Skin of body (tissue), 2 donors: ENCODE measurements around the gene CHAD. TPM values are rescaled to one million over a fixed set of nuclear protein-coding genes. Genes with fewer than 3 reads are reported as not detected.
"Not testable (repeated sequence)": the region's sequence is repeated elsewhere in the genome, so short reads cannot be mapped to it uniquely, and the experiment has no call there.

Experiments used
- DNase-seq: peaks from one replicate; lab custom pipeline; 2025; lab: John Stamatoyannopoulos, UW
- total RNA-seq: library from RNA; depleted of rRNA; stranded (reverse); fragments of >200 nt; gene quantifications from one replicate; pipeline ENCODE4 v1.2.3, GENCODE V29; 2014

CHAD gene
- total RNA-seq, 1 donor from 2014 or later = 0.49 TPM

- no peak for DNase-seq
These were observed 26.6 kb upstream of the CHAD start for GRCh38 chr17:50495217-50495823.

GRCh38 chr17:50493744-50494143, 25.1 kb upstream of the CHAD start:
- no peak for DNase-seq

GRCh38 chr17:50492214-50492613, 23.5 kb upstream of the CHAD start:
- DNase-seq = no peak

GRCh38 chr17:50491505-50491904, 22.8 kb upstream of the CHAD start:
- no peak for DNase-seq

GRCh38 chr17:50488880-50489279, 20.2 kb upstream of the CHAD start:
- no peak for DNase-seq

- DNase-seq = no peak
These were observed 18.8 kb upstream of the CHAD start for GRCh38 chr17:50487213-50488096.

GRCh38 chr17:50484386-50485155, 15.9 kb upstream of the CHAD start:
- no peak for DNase-seq

GRCh38 chr17:50483266-50483665, 14.6 kb upstream of the CHAD start:
- DNase-seq = no peak

- DNase-seq = peak; percentile 46
These were observed 13.8 kb upstream of the CHAD start for GRCh38 chr17:50482516-50482915.

GRCh38 chr17:50482110-50482509, 13.4 kb upstream of the CHAD start:
- DNase-seq = no peak

- no peak for DNase-seq
These were observed 13.0 kb upstream of the CHAD start for GRCh38 chr17:50481648-50482047.

- DNase-seq = no peak
These were observed 12.3 kb upstream of the CHAD start for GRCh38 chr17:50480854-50481490.

- DNase-seq = no peak
These were observed 11.6 kb upstream of the CHAD start for GRCh38 chr17:50480142-50480764.

- peak; percentile 73 for DNase-seq
These were observed 11.0 kb upstream of the CHAD start for GRCh38 chr17:50479522-50480141.

GRCh38 chr17:50478391-50479381, 10.0 kb upstream of the CHAD start, which contains the start of gene RSAD1:
Gene RSAD1 (plus strand): TSS chr17:50478860. CDS start chr17:50478885, 25 bp downstream.
- peak; percentile 79 for DNase-seq

- DNase-seq = no peak
These were observed 9.3 kb upstream of the CHAD start for GRCh38 chr17:50477976-50478375.

- no peak for DNase-seq
These were observed 8.1 kb upstream of the CHAD start for GRCh38 chr17:50476545-50477315.

GRCh38 chr17:50475775-50476544, 7.3 kb upstream of the CHAD start:
- not testable (repeated sequence) for DNase-seq
